Activated T-cell treated with anti-CD3 and anti-CD28 coated beads, Interleukin-2, amount 50 U/mL, for 48 hours (primary cell): ENCODE data around the gene CYB5R3.

Source experiments
- DNase-seq, 2 experiments: peaks; one replicate each; pipeline ENCODE4 v3.0.0-alpha.2; 2020

CYB5R3 gene

DNA sequence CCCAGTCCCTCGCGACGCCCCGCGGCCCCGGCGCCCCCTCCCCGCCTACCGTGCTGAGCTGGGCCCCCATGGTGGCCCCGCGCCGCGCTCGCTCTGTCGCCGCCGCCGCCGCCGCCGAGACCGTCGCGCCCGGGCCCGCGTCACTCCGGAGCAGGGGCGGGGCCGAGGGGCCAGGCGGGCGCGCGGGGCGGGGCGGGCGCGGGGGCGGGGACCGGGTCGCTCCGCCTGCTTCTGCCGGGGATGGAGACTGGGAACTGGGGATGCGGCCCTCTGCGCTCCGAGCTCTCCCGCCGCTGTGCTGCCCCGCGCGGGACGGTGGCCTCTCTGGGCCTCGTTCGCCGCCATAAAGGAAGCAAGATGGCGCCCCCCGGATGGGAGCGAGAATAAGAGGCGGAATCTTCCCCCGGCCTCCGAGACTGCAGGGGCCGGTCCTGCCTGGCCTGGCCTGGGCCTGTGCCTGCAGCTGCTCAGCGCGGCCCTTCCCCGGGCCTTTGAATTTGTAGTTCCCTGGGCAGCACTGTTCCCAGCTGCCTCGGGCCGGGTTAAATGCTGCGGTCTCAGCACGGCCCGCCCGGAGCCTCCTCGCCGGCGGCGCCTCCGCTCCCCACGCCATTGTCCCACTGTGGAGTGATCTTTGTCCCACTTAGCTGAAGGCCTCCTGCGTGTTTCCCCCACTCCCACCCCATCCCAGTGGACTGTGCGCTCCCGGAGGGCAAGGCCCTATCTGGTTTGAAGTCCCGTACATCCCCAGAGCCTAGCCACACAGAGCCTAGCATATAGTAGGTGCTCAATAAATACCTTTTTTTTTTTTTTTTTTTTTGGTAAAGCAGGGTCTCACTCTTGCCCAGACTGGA is at the start of gene CYB5R3:
Gene CYB5R3, minus strand, starts transcription at position 147 of the 854 bp plus-strand sequence. Its CDS starts 77 bp downstream, at position 70.
- DNase-seq = peak; percentile 87 to 90

DNA sequence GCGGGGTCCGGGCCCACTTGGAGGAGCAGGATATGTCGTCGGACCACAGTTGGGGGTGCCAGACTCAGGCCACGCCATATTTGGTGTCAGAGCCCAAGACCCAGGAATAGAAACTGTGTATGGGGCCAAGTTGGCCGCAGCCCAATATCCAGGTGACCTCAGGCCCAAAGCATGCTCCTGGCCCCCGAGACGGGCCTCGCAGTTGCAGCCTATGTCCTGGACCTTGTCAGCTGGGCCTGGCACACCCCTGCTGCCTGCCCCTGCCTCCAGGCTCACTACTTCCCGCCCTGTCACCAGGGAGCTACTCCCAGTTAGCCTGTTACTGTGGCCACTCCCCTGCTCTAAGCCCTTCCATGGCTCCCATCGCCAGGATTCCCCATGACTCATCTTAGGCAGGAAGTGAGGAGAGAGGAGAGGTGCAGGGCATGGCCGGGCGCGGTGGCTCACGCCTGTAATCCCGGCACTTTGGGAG is 48.4 kb upstream of the CYB5R3 start:
- DNase-seq = no peak

DNA sequence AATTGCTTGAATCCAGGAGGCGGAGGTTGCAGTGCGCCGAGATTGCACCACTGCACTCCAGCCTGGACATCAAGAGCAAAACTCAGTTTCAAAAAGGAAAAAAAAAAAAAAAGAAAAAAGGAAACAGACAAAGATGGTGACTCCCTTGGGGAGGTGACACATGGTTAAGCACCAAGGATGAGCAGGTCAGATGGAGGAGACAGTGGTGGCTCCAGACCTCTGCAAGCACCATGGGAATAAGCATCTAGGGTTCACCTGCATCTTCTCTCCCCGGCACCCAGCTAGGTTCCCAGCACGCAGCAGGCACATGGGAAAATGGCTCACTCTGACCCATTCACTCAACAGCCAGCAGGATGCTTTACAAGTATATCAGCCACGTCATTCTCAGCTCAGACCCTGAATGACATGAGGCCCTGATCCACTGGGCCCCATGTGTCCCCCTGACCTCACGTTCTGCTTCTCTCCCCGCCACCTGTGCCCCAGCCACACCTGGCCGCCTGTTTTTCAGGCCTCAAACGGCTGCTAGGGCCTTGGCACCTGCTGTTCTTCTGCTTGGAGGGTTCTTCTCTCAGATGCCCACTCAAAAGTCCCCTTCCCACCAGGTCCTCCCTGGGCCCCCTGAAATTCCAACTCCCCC is 47.3 kb upstream of the CYB5R3 start:
- DNase-seq = no peak

DNA sequence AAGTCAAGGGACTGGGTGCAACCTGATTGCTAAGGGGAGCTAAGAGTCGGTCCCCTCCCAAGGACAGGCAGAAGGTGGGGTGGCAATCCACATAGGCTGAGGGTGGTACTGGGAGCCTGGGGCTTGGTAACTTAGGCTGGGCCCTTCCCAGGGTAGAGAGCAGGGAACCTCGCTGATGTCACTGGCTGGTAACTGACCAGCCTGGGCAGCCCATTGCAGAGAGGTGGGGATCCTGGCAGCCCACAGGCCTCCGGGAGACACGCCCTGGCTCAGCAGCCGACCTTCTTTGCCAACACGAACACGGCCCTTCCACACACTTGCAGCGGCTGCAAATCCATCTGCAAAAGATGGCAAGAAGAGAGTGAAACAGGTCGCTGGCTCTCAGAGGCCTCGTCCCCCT is 46.1 kb upstream of the CYB5R3 start:
- no peak for DNase-seq

DNA sequence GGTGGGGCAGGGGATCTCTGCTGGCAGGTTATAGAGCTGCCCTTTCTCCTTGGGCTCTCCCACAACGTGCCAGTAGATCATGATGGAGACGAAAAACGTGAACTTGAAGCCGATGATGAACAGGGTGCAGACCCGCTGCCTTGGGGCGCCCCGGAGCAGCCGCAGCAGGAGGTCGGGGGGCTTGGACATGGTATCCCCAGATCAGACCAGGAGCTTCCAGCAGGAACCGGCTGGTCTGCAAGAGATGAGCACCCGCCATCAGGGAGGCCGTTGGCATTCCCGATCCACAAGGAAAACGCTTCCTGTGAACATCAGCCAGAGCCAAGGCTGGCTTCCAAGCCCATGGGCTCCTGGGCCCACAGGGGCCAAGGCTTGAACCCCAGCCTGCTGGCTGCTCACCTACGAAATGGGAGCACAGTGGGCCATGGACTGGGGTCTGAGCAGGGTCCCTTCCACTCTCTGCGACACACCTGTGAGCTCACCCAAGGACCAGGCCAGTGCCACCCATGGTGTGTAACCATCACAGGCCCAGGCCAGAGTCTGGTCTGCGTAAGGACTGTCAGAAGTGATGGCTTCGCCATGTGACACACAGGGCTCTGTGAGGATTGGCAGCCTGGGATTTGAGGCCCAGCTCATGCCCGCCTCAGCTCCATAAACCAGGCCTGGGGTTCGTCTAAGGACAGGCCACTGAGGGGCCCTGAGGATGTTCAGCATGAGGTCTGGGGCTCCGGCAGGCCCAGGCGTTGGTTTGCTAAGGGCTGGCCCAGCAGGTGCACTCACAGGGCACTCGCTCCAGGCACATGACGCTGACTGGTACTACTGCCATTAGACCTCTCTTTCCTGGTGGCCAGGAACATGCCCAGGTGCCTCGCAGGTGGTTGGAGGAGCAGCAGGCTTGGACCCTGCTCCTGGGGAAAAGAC is 44.8 kb upstream of the CYB5R3 start:
- DNase-seq = no peak

DNA sequence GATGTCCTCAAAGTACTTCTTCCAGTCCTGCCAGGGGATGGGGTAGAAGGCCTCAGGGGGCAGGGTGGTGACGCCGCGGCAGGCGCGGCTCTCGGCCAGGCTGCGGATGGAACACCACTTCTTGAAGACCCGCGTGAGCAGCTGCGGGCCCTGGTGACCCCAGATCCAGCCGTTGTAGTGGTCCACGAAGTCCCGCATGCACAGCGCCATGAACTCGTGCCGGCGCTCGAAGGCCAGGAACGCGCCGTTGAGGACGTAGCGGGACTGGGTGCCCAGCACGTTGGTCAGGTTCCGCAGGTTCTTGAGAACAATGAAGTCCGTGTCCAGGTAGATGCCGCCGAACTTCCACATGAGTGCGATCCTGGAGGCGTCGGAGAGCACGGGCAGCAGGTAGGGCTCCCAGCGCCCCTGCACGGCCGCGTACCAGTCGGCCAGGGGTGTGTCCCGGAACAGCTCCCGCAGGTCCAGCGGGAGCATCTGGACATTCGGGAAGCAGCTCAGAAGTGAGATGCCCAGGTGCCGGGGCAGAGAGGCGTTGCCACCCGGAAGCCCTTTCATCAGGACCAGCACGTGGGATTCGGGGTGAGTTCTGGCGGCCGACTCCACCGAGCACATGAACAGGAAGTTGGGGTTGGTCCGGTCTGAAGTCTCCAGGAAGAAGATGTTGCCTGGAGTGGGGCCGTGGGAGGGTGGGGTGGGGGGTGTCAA is 44.0 kb upstream of the CYB5R3 start:
- DNase-seq = no peak

DNA sequence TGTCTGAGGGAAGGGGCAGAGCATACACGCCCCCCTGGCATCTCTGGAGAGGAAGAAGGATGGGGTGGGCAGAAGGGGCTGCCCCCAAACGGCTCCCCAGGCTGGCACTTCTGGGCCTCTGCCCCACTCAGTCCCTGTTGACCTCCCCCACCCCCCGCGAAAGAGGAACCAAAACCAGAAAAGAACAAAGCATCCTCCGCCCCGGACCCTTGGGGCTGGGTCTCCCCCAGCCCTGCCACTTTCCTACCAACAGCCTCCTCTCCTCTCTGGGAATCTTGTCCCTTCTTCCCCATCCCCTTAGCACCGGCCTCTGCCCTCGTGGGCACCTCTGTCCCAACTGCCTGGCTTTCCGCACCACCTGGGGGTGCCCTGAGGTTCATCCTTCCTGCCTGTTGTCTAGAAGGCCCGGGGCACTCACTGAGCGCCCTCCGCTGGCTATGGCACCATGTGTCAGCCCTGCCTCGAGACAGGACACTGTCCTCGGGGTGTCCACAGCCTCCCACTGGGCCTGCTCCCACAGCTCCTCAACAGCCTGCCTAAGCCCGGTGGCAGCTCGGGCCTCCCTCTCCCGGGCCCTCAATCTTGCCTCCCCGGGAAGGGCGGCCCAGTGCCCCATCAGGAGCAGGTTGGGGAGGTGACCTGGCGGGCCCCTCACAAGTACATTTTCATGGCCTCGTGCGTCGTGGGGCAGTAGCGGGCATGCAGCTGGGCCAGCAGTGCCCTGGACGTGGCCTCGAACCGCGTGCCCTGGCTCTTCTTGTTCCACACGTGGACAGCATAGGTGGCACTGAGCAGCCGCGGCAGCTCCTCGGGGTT is 43.3 kb upstream of the CYB5R3 start:
- no peak for DNase-seq

DNA sequence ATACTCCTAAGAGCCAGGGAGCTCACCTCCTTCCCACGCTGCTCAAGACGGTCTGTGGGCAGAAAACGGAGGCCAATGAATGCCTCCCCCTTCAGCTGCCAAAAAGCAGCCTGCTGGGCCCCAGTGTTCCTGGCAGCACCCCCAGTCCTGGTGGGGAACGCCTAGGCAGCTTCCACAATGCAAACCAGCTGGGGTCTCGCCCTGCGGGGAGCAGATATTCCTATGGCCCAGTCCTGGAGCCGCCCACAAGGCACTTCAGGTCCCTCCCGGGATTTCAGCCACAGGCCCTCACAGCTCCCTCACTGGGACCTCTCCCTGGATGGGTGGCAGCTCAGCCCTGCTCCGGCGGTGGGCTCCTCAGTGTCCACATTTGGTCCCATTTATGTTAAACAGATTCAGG is 42.2 kb upstream of the CYB5R3 start:
- DNase-seq = no peak

GRCh38 chr22:42688241-42689211 is 39.3 kb upstream of the CYB5R3 start:
- DNase-seq = no peak

DNA sequence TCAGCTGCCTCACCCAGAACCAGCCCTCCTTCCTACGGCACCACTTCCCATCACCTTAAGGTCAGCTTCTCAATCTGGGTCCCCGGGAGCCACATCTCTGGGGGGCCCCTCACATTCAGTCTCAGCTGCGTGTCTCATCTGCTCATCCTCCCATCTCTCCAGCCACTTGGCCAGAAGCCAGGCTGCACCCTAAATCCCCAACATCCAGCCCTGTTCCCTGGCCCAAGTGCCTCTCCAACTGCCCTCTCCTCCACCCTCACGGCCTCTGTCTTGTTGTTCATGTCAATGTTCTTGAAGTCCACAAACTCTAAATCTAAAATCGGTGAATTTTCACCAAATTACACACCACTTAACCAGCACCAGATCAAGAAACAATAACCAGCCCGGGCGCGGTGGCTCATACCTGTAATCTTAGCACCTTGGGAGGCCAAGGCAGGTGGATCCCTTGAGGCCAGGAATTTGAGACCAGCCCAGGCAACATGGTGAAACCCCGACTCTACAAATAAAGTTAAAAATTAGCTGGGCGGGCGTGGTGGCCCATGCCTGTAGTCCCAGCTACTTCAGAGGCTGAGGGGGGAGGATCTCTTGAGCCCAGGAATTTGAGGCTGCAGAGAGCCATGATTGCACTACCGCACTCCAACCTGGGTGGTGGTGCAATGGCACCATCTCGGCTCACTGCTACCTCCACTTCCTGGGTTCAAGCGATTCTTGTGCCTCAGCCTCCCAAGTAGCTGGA is 37.7 kb upstream of the CYB5R3 start:
- no peak for DNase-seq

- DNase-seq = no peak
Observed at GRCh38 chr22:42685941-42686653, 36.9 kb upstream of the CYB5R3 start.

GRCh38 chr22:42684462-42685195 is 35.4 kb upstream of the CYB5R3 start:
- DNase-seq = no peak

DNA sequence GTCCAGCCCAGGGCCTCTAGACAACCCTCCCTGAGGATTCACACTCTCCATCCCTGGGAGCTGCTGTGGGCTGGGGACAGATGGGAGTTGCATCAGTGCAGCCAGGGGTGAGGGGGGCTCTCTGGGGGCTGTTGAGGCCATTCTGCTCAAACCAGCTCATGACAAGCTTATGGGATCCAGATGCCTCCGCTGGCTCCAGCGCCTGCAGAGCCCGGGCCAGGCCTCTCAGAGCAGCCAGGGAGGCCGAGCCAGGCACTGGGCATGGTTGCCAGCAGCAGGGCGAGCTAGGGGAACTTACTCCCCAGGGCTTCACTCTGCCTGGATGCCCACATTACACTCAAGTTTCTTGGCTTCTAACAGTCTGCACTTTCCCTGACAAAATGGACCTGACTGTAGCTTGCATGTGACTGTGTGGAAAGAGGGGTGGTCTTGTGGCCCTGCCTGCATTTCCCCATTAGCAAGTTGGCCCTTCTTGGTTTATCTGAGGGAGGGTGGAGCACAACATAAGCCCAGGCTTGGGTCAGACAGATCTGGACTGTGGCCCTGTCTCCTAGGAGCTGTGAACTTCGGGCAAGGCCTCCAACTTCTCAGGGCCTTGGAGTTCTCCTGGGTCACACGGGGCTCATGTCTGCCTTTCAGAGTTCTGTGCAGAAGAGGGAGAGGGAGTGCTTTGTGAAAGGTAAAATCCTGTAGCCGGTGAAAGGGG is 34.5 kb upstream of the CYB5R3 start:
- DNase-seq = no peak

GRCh38 chr22:42682113-42682851 is 33.1 kb upstream of the CYB5R3 start:
- no peak for DNase-seq

GRCh38 chr22:42680648-42681047 is 31.5 kb upstream of the CYB5R3 start:
- DNase-seq = no peak

DNA sequence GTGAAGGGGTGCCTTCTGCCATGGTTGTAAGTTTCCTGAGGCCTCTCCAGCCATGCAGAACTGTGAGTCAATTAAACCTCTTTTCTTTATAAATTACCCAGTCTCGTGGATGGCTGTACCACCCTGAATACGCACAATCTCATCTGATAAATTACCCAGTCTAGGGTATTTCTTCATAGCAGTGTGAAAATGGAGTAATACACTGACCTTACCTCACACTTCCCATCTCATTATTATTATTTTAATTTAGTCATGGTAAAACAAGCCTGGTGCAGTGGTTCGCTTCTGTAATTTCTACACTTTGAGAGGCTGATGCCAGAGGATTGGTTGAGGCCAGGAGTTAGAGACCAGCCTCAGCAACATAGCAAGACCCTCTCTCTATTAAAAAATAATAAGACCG is 30.5 kb upstream of the CYB5R3 start:
- no peak for DNase-seq

DNA sequence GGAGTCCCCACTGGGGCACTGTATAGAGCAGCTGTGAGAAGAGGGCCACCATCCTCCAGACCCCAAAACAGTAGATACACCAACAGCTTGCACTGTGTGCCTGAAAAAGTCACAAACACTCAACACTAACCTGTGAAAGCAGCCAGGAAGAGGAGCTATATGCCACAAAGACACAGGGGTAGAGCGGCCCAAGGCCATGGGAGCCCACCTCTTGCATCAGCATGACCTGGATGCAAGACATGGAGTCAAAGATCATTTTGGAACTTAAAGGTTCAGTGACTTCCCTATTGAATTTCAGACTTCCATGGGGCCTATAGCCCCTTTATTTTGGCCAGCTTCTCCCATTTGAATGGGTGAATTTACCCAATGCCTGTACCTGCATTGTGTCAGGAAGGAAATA is 29.7 kb upstream of the CYB5R3 start:
- no peak for DNase-seq
